Esophagus mucosa (tissue), 1 donor: Measurements from ENCODE around the gene TPM4. TPM values are rescaled to one million over a fixed set of nuclear protein-coding genes. Genes with fewer than 3 reads are reported as not detected.
"Not testable (repeated sequence)": the region's sequence is repeated elsewhere in the genome, so short reads cannot be mapped to it uniquely, and the experiment has no call there.

Experiments
- ATAC-seq: fragments of 200-7000 bp; cut with Tn5 transposase; one replicate; pipeline ENCODE4 v1.9.1; 2020
- total RNA-seq: library from RNA; stranded (reverse); gene quantifications from one replicate; pipeline ENCODE4 v1.2.4, GENCODE V29; 2023
- donor health status: DM: yes; HTN: yes; CAD: no.

Gene TPM4
- total RNA-seq, 1 donor from 2014 or later: 427 TPM

DNA sequence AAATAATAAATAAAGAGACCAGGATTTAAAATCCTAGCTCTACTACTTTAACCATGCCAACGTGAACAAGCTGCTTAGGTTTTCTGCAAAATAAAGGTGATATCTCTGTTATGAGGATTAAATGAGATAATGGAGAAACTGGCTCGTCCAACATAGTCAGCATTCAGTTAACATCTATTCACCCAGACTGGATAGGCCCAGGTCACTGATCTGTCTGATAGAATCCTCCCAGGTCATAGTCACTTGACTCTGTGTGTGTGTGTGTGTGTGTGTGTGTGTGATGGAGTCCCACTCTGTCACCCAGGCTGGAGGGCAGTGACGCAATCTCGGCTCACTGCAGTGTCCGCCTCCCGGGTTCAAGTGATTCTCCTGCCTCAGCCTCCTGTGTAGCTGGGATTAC is 22.5 kb downstream of the TPM4 start:
- ATAC-seq: no peak

DNA sequence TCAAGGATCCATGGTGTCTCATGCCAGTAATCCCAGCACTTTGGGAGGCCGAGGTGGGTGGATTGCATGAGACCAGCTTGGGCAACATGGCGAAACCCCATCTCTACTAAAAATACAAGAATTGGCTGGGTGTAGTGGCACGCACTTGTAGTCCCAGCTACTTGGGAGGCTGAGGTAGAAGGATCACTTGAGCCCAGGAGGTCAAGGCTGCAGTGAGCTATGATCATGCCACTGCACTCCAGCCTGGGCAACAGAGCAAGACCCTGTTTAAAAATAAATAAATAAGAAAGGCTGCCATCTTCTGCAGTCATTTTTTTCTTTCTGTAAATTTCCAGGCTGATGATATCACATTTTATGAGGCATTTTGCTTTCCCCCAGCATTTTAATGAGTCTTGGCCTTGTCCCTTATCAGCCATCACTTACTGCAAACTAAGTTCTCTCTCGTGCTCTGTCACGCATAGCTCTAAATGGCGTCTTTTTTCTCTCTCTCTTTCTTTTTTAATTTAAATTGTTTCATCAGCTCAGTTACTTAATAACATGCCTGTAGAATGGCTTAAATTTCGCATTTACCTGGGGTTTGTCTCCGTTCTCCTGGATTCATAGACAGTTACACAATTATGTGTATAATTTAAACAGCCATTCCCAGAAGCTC is 23.1 kb downstream of the TPM4 start:
- ATAC-seq: not testable (repeated sequence)

DNA sequence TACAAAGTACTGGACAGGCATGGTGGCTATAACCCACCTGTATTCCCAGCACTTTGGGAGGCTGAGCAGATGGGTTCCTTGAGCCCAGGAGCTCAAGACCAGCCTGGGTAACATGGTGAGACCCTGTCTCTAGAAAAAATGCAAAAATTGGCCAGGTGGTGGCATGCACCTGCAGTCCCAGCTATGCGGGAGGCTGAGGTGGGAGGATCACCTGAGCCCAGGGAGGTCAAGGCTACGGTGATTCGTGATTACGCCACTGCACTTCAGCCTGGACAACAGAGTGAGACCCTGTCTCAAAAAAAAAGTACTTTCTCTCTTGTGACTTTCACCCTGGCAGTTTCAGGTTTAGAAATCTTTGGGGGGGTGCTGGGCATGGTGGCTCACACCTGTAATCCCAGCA is 24.2 kb downstream of the TPM4 start:
- no peak for ATAC-seq

DNA sequence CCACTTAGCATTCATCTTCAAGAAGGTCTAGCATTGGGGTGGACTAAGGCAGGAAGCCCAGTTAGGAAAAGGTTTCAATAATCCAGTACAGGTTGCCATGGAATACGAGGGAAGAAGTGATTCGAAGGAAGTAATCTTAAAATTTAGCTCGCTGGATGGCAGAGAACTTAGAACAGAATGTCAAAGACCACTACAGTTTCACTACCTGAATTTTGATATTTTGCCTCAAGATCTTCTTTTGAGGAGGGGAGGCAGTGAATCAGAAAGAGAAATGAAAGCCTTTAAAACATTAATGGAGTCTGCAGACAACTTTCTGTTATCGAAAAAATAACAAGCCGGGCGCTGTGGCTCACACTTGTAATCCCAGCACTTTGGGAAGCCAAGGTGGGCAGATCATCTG is 28.4 kb downstream of the TPM4 start:
- no peak for ATAC-seq

DNA sequence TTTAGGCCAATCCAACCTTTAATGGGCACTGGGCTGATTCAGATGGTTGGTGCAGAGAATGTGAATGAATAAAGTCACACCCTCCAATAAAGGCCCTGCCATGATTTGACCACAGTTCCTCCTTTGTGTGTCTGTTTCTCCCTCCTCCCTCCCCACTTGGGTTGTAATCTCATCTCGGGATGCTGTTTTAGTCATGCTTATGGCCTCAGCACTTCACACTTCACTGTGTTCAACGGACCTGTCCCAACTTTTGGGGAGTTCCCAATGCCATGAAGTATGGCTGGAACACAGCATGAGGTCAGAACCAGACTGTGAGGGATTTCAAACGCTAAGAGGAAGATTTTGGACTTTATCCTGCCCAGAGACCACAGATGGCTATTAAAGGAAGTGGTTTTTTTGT is 29.8 kb downstream of the TPM4 start:
- peak; percentile 36 for ATAC-seq

DNA sequence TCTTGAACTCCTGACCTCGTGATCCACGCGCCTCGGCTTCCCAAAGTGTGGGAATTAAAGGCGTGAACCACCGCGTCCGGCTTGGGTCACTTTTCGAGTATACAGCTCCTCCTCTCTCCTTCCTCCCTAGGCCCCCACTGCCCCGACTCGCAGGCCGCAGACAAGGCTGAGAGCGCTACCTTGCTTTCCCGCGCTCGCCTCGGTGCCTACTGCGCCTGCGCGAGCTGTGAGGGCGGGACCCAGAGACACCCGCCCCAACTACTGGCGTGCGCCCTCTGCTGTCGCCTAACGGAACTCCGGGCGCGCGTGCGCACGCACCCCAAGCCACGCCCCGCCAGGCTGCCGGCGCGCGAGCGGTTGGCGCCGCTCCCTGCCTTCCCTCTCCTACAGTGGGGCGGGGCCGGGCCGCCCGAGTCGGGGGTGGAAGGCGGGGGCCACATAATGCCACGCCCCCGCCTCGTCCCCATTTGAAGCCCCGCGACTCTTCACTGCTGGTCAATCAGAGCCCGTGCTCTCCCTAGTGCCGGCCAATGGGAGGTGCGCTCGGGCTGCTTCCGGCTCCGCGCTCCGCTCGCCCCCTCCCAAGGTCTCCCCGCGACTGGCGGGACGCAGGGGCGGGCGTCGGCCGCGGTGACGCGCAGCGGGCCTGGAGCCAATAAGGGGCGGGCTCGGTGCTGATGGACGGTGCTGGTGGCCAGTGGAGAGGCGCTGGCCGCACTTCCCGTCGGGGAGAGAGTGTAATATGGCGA is 35.0 kb downstream of the TPM4 start, which contains the start of gene RAB8A:
Gene RAB8A, plus strand, starts transcription at position 730 of the 749 bp plus-strand sequence. Its CDS starts 13 bp downstream, at position 743.
- ATAC-seq: peak; percentile 98

DNA sequence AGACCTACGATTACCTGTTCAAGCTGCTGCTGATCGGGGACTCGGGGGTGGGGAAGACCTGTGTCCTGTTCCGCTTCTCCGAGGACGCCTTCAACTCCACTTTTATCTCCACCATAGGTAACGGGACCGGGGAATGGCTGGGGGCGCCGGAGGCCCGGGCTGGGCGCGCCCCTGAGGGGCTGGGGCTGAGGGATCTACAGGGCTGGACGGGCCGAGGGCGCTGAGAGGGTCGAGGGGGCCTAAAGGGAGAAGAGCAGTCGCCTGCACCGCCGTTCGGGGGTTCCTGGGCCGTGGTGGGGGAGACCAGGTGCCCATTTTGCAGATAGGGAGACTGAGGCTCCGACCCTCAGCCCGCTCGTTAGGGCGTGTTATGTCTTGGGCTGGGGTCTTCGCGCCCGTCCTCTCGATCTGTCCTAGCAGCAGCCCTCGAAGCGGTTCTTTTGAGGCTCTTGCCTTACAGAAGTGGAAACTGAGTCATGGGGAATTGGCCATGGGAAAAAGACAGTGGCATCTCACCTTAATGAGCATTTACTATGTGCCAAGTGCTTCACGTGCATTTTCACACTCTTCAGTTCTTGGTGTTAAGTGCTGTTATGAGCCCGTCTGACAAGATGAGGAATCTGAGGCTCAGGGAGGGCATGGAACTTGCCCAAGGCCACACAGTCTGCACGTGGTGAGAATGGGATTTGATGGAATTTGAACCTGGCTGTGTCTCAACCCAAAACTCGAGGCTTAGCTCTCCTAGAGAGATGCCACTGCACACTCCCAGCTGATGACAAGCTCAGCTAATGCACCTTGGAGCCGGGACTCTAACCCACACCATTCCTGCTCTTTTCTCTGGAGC is 35.8 kb downstream of the TPM4 start:
- peak; percentile 5 for ATAC-seq

DNA sequence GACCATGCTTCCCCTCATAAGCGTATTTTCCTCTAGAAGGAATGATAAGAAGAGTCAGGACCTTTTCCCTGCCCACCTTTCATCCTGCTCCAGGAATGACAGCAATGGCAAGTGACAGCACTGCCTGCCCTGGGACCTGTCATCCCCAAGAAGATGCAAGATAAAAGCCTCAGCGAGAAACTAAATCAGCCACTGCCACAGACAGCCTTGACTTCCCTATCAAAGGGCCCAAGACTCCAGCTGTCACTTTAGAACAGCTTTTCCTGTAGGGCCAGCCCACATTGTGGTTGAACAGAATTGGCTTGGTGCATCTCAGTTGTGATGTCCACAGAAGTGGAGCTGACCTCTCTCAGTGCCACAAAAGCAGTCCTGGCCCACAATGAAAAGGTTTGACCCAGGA is 36.5 kb downstream of the TPM4 start:
- no peak for ATAC-seq

DNA sequence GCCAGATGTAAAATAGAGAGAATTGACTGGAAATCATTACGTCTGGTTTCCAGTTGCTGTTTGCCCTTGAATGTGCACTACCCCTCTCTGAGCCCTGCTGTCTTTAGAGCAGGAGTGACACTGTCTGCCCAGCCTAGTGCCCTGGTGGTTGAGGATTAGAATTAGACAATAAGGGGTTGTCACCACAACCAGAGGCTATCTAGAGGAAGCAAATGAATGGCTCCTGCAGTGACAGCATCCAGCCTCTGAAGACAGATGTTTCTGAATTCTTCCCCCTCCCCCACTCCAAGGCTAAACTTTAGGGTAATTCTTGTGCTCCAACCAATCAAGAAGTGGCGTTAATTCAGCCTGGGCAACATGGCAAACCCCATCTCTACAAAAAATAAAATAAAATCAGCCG is 37.4 kb downstream of the TPM4 start:
- no peak for ATAC-seq

DNA sequence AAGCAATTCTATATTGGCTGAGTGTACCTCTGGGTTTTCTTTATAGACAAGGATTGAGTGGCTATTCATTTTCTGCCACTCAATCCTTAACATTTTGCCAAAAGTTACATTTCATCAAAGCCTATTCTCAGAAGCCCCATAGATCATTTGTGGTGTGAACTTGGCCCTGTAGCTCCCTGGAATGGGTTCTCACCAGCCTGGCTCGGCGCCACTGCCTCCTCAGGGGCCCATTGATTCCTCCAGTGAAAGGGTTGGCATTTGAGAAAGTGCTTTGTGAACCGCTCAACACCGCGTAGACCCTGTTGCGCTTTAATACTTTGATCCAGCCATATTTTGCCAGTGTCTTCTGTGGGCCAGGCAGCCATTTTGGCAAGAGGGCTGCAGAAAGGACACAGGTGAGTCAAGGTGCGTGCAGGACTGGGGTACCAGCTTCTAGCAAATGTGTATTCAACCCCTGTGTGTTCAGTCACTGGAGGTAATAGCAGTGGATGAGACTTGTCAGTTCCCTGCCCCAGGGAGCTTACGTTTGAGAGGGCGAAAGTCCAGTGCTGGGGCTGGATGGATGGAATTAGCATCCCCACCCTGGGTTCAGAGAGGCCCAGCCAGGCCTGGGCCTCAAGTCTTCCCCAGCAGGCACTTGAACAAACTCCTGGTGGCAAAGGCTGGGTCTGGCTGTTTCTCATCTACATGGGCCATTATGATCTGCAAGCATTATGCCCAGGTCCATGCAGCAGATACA is 39.2 kb downstream of the TPM4 start:
- no peak for ATAC-seq

DNA sequence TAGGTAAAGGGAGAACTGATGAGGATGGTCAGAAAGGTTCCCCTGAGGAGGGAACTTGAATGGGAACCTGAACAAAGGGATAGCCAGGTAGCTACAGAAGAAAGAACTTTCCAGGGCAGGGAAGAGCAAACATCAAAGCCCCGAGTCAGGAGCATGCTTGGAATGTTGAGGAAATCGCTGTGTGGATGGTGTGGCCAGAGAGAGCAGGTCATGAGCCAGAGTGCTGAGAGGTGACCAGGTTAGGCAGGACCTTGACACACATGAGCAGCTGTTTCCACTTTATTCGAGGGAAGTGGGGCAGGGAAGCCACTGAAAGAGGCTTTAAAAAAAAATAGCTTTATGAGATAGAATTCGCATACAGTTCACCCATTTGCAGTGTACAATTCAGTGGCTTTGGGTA is 39.8 kb downstream of the TPM4 start:
- no peak for ATAC-seq

DNA sequence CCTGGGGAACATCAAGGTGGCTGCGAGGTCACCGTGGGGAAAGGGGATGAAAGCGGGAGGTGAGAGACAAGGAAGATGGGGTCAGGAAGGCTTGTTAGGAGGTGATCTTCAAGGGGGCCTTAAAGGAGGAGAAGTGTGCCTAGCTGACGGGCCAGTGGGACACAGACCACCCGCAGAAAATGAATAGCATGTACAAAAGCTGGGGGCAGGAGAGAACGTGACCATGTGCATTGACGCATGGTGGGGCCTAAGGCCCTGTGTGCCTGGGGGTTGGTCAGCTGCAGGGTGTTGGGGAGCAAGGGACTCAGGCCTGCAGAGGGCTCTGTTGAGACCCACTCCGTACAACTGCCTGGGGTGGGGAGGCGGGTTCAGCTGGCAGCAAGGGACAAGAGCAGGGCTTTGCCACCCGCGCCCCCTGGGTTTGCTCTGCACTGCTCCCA is 41.3 kb downstream of the TPM4 start:
- ATAC-seq: no peak

DNA sequence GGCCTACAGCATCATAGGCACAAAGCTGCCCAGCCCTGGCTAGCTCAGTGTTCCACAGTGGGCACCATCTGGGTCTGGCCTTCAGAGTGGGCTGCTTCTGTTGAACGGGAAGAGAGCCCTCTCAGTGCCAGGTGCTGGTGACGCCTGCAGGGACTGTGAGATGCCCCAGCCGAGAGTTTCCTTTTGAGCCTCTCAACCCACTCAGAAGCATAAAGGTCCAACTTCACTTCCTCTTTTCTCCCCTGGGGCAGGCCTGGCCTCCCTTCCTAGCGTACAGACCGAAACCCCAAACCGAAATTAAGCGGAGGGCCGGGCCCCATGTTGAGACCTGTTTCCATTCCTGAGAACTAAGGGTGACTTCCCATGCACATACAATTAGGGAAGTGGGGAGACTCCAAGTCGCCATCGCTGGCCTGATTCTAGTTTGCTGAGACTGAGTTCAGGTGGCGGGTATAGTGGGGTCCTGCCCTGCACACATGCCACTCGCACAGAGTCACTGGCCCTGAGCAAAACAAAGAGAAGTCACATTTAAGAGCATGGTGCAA is 42.3 kb downstream of the TPM4 start:
- ATAC-seq: peak; percentile 15

DNA sequence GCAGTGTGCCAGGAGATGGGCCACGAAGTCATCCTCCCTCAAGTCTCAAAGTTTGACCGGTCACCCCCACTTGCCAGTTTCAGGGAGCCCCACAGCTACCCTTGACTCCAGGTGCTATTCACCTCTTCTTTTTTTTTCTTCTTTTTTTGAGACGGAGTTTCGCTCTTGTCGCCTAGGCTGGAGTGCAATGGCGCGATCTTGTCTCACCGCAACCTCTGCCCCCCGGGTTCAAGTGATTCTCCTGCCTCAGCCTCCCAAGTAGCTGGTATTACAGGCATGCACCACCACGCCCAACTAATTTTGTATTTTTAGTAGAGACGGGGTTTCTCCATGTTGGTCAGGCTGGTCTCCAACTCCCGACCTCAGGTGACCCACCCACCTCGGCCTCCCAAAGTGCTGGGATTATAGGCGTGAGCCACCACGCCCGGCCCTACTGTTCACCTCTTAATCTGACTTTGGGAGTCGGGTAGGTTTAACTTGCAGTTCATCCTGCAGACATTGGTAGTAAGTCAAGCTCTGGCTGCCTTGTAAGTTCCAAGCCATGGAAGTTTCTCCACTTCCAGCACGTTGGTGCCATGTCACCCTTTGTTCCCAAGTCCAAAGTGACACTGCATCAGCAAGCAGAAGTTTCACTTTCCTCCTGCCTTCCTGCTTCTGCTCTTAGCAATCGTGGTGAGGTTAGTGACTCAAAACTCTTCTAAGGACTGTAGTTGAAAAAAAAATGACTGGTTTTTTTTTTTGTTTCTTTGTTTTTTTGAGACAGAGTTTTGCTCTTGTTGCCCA is 43.0 kb downstream of the TPM4 start:
- not testable (repeated sequence) for ATAC-seq

DNA sequence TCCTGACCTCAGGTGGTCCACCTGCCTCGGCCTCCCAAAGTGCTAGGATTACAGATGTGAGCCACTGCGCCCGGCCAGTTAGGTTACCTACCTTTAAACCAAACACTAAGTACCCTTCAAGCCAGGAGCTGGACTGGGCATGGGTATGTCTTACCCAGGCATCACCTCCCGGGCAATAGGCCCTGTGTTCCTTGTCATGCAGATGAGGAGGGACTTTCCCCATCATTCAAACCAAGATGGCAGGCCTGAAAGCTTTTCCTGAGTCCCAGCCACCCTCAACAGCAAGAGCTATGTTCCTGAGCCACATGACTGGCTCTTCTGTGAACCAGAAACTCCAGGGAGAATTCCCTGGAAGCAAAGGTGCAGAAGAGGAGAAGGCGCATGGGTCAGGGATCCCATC is 44.8 kb downstream of the TPM4 start:
- ATAC-seq: no peak

DNA sequence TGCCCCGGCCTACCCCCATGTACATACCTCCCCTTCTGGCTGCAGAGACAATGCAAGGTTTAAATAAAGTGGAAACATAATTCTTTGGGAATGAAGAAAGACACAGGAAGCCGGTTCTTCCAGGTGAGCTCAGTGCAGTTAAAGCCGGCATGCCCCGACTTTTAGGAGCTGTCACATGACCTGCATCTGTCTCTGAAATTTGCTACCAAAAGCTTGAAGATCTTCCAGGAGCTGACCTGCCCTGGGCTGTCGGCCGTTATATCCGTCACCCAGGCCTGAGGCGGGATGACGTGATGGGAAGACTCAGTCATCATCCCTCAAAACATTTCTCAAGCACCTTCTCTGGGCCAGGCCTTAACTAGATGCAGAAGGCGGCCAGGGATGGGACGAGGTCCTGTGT is 45.7 kb downstream of the TPM4 start:
- peak; percentile 78 for ATAC-seq

DNA sequence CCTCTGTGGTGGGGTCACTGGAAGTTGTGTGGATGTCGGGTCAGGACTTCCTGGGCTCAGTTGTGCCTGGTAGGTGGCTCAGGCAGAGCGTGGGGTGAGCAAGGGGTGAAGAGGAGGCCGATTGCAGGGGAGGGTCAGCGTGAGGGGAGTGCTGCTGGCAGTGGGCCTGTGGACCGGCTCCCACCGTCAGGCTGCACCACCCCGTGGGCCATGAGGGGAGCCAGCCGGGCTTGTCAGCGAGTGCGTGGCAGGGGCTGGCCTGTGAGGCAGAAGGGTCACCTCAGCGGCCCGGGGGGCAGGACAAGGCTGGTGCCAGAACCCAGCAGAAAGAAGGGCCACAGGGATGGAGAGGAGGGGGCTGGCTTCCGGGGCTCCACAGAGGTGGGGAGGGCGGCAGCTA is 48.7 kb downstream of the TPM4 start:
- ATAC-seq: no peak

DNA sequence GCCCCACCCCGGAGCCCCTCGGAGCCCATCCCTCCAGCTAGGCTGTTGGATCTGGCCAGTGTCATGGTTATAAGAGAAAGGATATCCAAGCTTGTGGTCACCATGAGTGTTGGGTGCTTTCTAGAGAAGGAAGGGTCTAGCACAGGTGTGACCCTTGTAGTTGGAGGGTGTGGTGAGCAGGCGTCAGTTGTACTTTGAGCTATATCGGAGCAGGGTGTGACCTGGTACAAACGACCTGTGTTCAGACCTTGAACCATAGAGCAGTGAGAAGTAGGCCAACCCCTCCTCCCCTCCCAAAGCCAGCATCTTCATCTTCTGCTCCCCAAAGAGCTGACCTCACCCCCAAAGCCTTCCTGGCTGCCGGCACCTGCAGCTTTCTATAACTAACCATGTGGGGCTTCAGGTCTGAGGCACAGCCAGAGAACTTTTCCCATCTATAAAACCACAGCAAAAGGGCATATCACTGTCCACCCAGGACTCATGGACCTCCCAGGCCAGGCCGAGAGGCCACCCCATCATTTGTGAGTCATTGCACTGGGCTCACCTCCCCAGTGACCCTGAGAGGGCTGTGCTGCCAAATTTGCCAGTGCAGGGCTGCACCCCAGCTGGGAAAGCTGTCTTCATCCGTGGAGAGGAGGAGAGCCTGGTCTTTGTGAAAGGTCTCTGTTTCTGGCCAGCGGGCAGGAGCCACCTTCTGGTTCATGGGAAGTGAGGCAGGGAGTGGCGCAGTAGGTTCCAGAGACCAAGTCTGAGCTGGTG is 49.6 kb downstream of the TPM4 start:
- no peak for ATAC-seq

DNA sequence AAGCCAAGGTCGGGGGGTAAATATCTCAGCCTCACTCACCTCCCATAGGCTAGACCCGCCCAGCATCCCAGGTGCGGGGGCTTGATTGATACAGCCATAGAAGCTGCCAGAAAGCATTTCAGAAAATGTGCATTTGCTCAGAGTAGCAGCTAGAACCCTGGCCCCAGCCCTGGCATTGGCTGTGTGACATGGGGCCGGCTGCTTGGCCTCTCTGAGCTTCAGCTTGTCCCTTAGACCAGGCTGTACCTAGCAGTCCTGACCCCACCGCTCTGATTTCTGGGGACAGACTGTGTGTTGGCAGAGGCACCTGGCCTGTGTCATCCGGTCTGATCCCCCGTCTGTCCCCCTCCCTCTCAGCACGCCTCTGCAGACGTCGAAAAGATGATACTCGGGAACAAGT is 50.8 kb downstream of the TPM4 start:
- ATAC-seq: no peak

DNA sequence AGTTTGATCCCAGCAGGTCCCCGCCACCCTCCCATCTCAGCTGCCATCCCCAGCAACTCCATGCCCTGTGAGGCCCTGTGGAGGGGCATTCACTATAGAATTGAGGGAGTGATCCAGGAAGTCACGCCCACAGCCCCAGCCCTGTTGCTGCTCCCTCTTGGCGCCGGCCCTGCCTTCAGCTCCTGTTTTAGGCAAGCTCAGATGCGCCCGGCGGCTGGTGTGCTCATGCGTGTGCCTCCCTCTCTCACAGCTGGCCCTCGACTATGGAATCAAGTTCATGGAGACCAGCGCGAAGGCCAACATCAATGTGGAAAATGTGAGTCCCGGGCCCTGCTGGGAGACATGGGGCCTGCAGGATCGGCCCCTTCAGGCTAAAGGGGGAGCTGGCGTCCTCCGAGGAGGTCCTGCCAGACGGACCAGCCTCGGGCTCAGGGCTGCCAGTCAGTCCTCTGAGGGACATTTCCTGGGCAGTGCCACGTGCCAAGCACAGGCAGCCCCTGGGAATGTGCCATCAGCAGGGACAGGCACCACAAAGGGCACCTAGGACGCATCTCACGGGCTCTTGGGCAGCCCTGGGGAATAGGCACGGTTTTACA is 51.6 kb downstream of the TPM4 start:
- ATAC-seq: peak; percentile 66
